ENCODE measurements around the gene MMP20. TPM values are rescaled to one million over a fixed set of nuclear protein-coding genes. Genes with fewer than 3 reads are reported as not detected.

The MMP20 gene
- total RNA-seq, 1 experiment from 2014 or later = not detected

DNA sequence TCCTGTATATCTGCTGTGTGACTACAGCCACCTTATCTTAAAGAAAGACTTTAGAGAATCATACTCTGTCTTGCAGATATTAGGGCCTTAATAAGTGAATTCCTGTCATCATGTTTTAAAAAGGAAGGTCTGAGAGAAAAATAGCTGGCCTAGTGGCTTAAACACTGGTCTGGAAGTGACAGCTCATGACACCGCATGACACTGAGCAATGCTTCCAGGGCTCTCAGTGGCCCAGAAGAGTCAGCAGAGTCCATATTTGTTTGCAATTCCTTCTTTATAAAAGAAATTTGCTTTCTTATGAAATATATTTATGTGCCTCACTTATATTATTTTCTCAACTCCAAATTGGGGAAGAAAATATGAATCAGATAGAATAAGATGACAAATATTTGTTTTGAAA is 33.0 kb downstream of the MMP20 start:
- no peaks in the 10 kb centered on the region for H3K27me3 ChIP-seq (replicated peaks; ENCODE audit: insufficient read depth, low read depth, low read length, poor library complexity)
- H3K27ac ChIP-seq (ENCODE audit: low read depth, low read length, poor library complexity, severe bottlenecking) = no peak overlapping the region
- POLR2A ChIA-PET (ENCODE audit: low non-redundant PET) = no interaction called here
- no peak for TF ChIP-seq EZH2 (IDR thresholded peaks at IDR 0.05; ENCODE audit: borderline replicate concordance, low read depth, low read length, poor library complexity, severe bottlenecking)
- TF ChIP-seq, protein P1, sequence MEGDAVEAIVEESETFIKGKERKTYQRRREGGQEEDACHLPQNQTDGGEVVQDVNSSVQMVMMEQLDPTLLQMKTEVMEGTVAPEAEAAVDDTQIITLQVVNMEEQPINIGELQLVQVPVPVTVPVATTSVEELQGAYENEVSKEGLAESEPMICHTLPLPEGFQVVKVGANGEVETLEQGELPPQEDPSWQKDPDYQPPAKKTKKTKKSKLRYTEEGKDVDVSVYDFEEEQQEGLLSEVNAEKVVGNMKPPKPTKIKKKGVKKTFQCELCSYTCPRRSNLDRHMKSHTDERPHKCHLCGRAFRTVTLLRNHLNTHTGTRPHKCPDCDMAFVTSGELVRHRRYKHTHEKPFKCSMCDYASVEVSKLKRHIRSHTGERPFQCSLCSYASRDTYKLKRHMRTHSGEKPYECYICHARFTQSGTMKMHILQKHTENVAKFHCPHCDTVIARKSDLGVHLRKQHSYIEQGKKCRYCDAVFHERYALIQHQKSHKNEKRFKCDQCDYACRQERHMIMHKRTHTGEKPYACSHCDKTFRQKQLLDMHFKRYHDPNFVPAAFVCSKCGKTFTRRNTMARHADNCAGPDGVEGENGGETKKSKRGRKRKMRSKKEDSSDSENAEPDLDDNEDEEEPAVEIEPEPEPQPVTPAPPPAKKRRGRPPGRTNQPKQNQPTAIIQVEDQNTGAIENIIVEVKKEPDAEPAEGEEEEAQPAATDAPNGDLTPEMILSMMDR (conservative IDR thresholded peaks at IDR 0.05; ENCODE audit: low read depth, low read length) = no peak
- H3K4me1 ChIP-seq (ENCODE audit: insufficient read depth, low read length, poor library complexity, severe bottlenecking) = no peaks in the 10 kb centered on the region
- H3K36me3 ChIP-seq (ENCODE audit: insufficient read depth, low read length, poor library complexity, severe bottlenecking) = no peaks in the 10 kb centered on the region
- no peak overlapping the region for H3K4me3 ChIP-seq (ENCODE audit: low read depth, low read length, poor library complexity, severe bottlenecking)
- CTCF ChIA-PET = no interaction called here
- DNase-seq (ENCODE audit: low spot score) = no peak
- intact Hi-C loops (cut with micrococcal nuclease; ENCODE audit: unreplicated experiment) = loop anchor here (5.0 kb wide), 1 partner anchor 75 kb away; no protein-coding TSS in a partner anchor
- BruUV-seq (replicated peaks) = no TSS peak
- H3K9me3 ChIP-seq (ENCODE audit: low read depth, low read length, poor library complexity, severe bottlenecking) = no peaks in the 10 kb centered on the region

DNA sequence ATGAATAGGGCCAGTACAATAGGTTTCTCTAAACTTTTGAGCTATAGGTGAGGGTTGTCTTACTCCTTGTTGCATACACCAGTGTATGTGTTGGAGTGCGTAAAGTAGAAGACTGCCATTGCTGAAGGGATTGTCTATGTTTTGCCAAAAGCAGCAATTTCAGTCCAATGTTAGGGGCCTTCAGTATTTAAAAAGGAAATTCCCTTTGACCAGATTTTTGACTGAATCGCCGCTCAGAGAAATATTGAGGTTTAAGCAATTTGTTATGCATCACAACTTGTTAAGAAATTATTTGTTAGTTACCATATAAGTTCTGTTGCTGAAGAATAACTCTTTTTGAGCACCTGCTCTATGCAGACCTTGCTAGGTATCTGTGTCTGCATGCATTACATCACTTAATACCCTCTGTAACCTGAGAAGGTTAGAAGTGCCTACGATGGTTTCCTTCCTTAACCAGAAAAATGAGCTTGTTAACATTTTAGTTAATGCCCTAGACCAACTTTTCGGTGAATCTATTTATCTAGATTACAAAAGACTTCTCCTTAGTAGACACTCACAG is 33.9 kb downstream of the MMP20 start:
- Histone ChIP-seq H3K36me3 (ENCODE audit: insufficient read depth, low read length, poor library complexity, severe bottlenecking) (no peaks in the 10 kb centered on the region), H3K27ac (ENCODE audit: low read depth, low read length, poor library complexity, severe bottlenecking) (no peak overlapping the region), H3K27me3 (replicated peaks; ENCODE audit: insufficient read depth, low read depth, low read length, poor library complexity) (no peaks in the 10 kb centered on the region), H3K4me3 (ENCODE audit: low read depth, low read length, poor library complexity, severe bottlenecking) (no peak overlapping the region), H3K4me1 (ENCODE audit: insufficient read depth, low read length, poor library complexity, severe bottlenecking) (no peaks in the 10 kb centered on the region), H3K9me3 (ENCODE audit: low read depth, low read length, poor library complexity, severe bottlenecking) (no peaks in the 10 kb centered on the region)
- intact Hi-C loops (cut with micrococcal nuclease; ENCODE audit: unreplicated experiment) = loop anchor here (5.0 kb wide), 1 partner anchor 76 kb away; no protein-coding TSS in a partner anchor
- POLR2A ChIA-PET (ENCODE audit: low non-redundant PET) = no interaction called here
- CTCF ChIA-PET = no interaction called here
- TF ChIP-seq, protein P1 (conservative IDR thresholded peaks at IDR 0.05; ENCODE audit: low read depth, low read length) = no peak
- no peak for TF ChIP-seq EZH2 (IDR thresholded peaks at IDR 0.05; ENCODE audit: borderline replicate concordance, low read depth, low read length, poor library complexity, severe bottlenecking)
- no peak for DNase-seq (ENCODE audit: low spot score)
- BruUV-seq (replicated peaks) = no TSS peak

DNA sequence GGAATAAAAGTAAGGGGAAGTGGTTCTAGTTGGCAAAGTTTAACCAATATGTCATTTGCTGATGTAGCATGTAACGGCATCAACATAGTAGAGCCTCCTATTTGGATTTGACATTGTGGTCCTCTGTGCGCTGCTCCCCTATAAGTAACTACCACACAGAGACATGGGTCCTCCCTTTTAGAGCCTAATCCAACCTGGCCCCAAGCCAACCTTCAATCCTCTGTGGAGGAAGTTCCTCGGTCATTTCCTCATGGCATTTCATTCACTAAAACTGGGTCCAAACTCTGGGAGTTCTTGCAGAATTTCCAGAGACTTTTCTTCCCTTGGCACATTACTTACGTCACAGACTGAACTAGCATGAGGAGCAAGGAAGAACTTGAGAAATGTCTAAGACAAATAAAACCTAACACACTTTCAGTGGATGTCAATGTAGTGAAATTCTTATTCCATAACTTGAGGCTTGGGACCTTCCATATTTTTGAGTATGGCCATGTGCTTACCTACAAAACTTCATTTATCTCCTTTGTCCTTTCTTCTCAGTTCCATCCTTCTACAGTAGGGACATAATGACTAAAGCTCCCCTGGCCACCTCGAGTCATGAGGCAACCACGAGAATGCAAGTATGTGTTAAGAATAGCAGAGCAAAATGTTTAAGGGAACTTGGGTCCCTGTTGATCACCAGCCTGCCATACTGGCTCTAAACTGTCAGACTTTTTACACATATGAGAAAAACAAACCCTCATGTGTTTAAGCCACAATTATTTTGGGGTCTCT is 34.7 kb downstream of the MMP20 start:
- Histone ChIP-seq H3K36me3 (ENCODE audit: insufficient read depth, low read length, poor library complexity, severe bottlenecking) (no peaks in the 10 kb centered on the region), H3K27ac (ENCODE audit: low read depth, low read length, poor library complexity, severe bottlenecking) (no peak overlapping the region), H3K9me3 (ENCODE audit: low read depth, low read length, poor library complexity, severe bottlenecking) (no peaks in the 10 kb centered on the region), H3K4me1 (ENCODE audit: insufficient read depth, low read length, poor library complexity, severe bottlenecking) (no peaks in the 10 kb centered on the region), H3K27me3 (replicated peaks; ENCODE audit: insufficient read depth, low read depth, low read length, poor library complexity) (no peaks in the 10 kb centered on the region), H3K4me3 (ENCODE audit: low read depth, low read length, poor library complexity, severe bottlenecking) (no peak overlapping the region)
- no TSS peak for BruUV-seq (replicated peaks)
- intact Hi-C loops (cut with micrococcal nuclease; ENCODE audit: unreplicated experiment) = loop anchor here (5.0 kb wide), 1 partner anchor 77 kb away; no protein-coding TSS in a partner anchor
- no peak for DNase-seq (ENCODE audit: low spot score)
- POLR2A ChIA-PET (ENCODE audit: low non-redundant PET) = no interaction called here
- CTCF ChIA-PET = no interaction called here
- no peak for TF ChIP-seq EZH2 (IDR thresholded peaks at IDR 0.05; ENCODE audit: borderline replicate concordance, low read depth, low read length, poor library complexity, severe bottlenecking)
- TF ChIP-seq, protein P1 (conservative IDR thresholded peaks at IDR 0.05; ENCODE audit: low read depth, low read length) = no peak
